NCI-H1930 (cell line): ENCODE results near the gene AOPEP.

Experiments used
- DNase-seq, 2 experiments: peaks; one replicate each; lab custom pipeline; 2025; lab: John Stamatoyannopoulos, UW

The AOPEP gene

GRCh38 chr9:95099321-95100070 lies 373.0 kb downstream of the AOPEP start:
- DNase-seq = no peak

DNA sequence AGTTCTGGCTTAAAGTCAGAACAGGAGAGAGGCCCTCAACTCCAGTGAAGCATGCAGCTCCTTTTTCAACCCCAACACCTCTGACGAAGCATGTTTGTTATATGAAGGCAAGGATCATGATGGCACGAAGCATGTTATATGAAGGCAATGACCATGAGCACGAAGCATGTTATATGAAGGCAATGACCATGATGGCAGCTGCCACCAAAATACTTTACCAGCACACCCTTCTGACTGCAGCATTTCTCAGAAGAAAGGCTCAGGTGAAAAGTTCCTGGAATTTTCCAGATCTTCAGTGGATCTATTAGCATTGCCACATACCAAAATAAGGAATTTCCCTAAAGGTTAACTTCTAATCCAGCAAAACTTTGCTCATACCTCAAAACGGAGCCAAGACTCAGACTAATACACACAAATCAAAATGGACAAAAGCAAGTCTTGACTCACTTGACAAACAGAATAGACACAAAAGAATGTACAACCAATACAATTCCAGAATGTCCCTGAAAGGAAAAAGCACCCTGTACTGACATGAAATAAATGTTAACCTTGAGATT lies 373.6 kb downstream of the AOPEP start:
- no peak for DNase-seq

- DNase-seq = no peak
Measured at GRCh38 chr9:95101326-95101725, 374.8 kb downstream of the AOPEP start.

DNA sequence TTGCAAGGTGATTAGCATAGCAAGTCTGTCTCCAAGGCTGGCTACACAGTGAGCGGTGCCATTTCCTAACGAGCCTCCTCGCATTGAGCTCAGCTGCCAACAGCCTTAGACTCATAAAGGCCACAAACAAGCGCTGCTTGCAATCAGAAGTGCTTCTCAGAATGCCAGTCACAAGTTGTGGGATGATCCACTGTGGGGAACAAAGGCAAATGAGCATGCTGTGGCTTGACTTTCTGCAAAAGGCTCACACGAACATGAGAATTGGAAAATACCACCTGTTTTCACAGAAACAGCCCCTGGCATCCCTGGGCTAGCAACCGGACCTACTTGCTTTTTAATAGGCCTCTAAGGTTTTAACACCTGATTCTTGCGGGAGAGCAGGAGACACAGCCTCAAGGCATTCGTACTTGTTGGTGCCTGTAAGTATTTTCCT lies 375.5 kb downstream of the AOPEP start:
- no peak for DNase-seq

DNA sequence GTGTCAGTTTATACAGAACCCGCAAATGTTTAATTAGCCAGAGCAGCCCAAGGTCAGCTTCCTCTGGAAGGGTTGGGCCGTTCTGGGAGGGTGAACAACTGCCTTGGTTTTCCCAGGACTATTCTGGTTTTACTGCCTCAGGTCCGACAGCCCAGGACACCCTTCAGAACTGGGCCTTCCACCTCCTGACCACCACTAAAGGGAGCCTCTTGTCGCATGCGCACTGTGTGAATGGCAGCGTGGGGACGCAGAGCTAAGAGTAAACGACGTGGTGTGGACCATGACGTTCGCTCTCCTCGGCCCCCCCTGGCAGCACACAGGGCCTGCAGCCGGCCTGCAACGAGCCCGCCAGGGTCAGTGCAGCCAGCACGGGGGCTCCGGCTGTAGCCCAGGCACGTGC lies 376.1 kb downstream of the AOPEP start:
- no peak for DNase-seq

DNA sequence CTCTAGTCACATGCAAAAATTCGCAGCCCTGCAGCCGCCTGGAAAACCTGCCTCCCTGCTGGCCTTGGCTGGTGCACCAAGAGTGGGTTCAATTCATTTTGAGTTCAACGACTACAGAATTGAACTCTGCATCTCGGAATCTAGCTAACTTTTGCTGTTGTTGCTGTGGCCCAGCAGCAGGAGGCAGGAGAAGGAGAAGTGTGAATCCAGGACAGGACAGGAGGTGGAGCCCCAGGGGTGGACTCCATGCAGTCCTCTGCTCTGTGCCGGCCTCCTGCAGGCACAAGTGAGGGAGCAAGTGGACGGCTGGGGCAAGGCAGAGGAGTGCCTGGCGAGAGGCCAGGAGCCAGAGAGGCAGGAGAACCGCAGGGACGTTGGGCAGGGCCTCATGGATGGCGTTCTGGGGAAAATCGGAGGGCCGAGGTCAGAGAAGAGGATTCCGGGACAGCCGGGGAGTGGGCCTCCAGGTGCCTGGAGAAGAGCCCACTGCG lies 376.8 kb downstream of the AOPEP start:
- no peak for DNase-seq

- no peak for DNase-seq
Measured at GRCh38 chr9:95103871-95104580, 377.5 kb downstream of the AOPEP start.

DNA sequence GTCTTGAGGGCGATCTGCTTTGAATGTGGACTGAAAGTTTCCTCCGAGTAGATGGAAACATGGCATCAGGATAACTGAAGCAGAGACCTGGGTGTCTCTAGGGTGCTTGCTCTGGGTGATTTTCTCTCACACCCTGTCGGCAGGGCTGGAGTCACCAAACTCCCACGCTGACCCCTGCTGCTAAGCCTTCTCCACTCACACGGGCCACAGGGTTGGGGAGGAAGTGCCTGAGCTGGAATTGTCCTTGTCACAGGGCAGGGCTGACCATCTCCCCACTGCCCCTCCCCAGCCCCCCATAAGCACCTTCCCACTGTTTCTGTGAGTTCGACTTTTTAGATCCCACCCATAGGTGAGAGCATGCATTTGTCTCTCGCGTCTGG lies 378.1 kb downstream of the AOPEP start:
- no peak for DNase-seq

GRCh38 chr9:95104980-95105379 lies 378.5 kb downstream of the AOPEP start:
- DNase-seq = no peak

- no peak for DNase-seq
Measured at GRCh38 chr9:95105519-95106287, 379.2 kb downstream of the AOPEP start.

GRCh38 chr9:95107001-95107749 lies 380.7 kb downstream of the AOPEP start:
- DNase-seq = no peak

- no peak for DNase-seq
Measured at GRCh38 chr9:95107976-95108375, 381.5 kb downstream of the AOPEP start.

DNA sequence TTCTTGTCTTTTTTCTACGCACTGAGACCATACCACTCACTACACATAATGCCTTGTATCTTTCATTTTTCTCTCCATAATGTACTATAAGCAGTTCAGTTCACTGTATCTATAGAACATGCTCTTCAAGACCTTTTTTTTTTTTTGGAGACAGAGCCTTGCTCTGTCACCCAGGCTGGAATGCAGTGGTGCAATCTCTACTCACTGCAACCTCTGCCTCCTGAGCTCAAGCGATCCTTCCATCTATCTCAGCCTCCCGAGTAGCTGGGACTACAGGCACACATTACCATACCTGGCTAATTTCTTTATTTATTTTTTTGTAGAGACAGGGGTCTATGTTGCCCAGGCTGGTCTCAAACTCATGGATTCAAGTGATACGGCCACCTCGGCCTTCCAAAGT lies 382.3 kb downstream of the AOPEP start:
- no peak for DNase-seq

DNA sequence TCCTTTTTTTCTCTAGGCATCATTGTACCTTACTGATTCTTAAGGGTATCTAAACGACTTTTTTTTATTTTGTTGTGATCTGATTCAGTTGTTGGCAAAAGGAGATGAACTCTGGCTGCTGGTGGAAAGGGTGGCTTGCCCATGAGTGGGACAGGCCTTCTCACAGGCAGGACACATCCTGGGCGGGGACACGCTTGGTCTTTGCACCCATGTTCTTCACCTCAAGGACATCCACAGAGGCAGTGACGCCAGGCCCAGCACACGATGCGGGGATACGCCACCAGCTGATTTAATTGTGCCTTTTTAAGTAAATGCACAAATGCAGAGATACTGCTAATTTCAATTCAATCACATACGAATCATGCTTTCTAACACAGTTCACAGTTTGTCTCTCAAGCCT lies 383.0 kb downstream of the AOPEP start:
- DNase-seq = no peak

DNA sequence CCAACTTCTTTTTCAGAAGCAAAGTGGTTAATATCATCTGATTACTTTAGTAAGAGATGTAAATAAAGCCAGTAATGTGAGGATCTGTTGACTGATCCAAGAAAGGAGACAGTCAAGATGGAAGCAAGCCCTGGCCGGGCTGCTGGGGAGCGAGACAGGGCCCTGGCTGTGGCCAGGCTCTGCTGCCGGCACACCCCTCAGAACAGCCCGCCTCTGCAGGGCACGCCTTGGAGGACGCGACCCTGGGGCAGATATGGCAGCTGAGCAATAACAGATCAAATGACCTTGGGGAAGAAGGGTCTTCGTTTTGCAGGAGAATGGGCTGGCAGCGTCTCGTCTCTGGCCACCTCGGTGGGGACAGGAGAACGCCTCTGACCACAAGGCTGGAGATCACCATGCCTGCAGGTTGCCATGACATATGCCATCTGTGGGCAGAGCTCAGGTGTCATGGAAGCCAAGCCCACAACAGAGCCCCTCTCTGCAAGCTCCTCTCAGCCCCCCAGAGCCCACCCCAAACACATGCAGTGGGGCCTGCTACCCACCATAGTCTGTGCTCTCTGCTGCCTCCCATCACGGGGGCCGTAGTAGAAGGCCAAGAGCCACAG lies 384.5 kb downstream of the AOPEP start:
- no peak for DNase-seq

DNA sequence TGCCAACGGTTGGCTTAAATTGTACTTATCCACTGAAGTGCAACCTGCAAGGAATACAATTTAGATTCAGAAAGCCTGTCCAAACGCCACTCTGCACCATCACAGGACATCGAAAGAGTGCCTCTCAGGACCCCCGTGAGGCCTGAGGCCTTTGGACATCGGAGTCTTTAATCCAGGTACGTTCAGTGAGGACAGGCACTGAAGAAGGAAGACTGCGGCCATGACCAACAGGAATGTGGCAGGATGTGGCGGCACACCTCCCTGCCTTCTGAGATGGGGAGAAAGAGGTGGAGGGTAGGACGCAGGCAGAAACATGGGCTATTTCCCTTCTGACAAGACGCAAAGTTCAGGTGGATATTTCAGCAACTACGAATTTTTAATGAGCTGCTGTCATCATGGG lies 385.2 kb downstream of the AOPEP start:
- no peak for DNase-seq

DNA sequence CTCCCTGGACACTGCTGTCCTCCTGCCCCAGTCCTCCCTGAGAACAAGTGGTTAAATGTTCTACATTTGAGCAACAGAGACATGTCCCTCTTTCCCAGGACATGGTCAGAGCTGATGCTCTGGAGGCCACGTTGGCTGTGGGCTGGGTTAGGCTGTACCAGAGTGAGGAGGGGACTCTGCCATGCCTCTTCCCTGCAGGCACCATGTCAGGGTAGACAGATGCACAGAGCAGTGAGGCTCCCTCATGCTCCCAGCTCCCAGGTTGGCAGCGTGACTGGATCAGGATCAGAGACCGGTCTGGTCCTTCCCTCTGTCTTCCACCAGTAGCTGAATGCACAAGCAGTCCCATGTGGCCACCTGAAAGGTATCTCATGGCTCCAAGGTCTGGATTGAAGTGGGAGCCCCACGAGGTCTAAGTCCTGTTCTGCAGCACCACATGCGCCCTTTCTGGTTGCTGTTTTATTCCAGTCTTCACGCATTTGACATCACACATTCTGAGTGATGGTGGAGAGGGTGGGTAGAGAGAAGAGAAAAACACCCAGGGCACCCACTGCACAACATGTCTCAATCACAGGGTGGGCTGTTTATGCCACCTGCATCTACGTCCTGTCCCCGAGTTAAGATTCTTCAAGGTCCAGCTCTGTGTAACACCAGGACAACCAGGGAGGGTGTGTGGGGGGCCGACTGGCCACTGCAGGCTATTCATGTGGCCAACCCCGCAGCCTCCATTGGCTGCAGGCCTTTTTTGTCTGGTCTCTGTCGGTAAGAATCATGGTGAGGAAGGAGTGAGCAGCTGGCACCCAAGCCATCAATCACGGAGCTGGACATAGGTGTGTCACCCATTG lies 386.2 kb downstream of the AOPEP start:
- no peak for DNase-seq

- DNase-seq = no peak
Measured at GRCh38 chr9:95115104-95115503, 388.6 kb downstream of the AOPEP start.

- DNase-seq = no peak
Measured at GRCh38 chr9:95116002-95116807, 389.7 kb downstream of the AOPEP start.
